Neuron (in vitro differentiated cells): ENCODE data around the gene PGS1.
"Not testable (repeated sequence)": the region's sequence is repeated elsewhere in the genome, so short reads cannot be mapped to it uniquely, and the experiment has no call there.

Experiments used
- H2AFZ ChIP-seq: one replicate; pipeline ENCODE4 v1.6.1; 2013; ENCODE audit warnings: low read depth, mild to moderate bottlenecking, inconsistent platforms, low read length, moderate library complexity
- H3K27me3 ChIP-seq: one replicate; pipeline ENCODE4 v1.6.1; 2013; ENCODE audit warnings: low read length; ENCODE audit not compliant: insufficient read depth
- H3K36me3 ChIP-seq: one replicate; pipeline ENCODE4 v1.6.1; 2013; ENCODE audit warnings: low read length; ENCODE audit not compliant: insufficient read depth
- H3K4me1 ChIP-seq: one replicate; pipeline ENCODE4 v1.6.1; 2013; ENCODE audit warnings: low read length; ENCODE audit not compliant: insufficient read depth
- H3K4me3 ChIP-seq: 2 replicates; pipeline ENCODE4 v1.5.1; 2013; ENCODE audit warnings: mild to moderate bottlenecking, low read length, moderate library complexity
- H3K9me3 ChIP-seq: one replicate; pipeline ENCODE4 v1.6.1; 2013; ENCODE audit warnings: low read length

PGS1 gene

GRCh38 chr17:78378225-78379130, at the start of gene PGS1:
Gene PGS1 (plus strand): TSS chr17:78378649. CDS start chr17:78378666, 17 bp downstream.
- peak within 1 kb of the TSS; percentile 91 for H2AFZ ChIP-seq
- H3K27me3 ChIP-seq = no peaks in the 10 kb centered on the region
- H3K9me3 ChIP-seq = no peaks in the 10 kb centered on the region
- H3K4me3 ChIP-seq = peak within 1 kb of the TSS; percentile 92
- peaks cover 13% of the 10 kb centered on the region for H3K36me3 ChIP-seq
- peaks cover 48% of the 10 kb centered on the region for H3K4me1 ChIP-seq

- peaks cover 3% of the 10 kb centered on the region for H3K9me3 ChIP-seq
- no peak overlapping the region for H3K4me3 ChIP-seq
- peaks cover 15% of the 10 kb centered on the region for H3K4me1 ChIP-seq
- H2AFZ ChIP-seq = no peak overlapping the region
- no peaks in the 10 kb centered on the region for H3K36me3 ChIP-seq
- no peaks in the 10 kb centered on the region for H3K27me3 ChIP-seq
Measured at GRCh38 chr17:78329263-78330059, 49.0 kb upstream of the PGS1 start.

- H2AFZ ChIP-seq = no peak overlapping the region
- H3K36me3 ChIP-seq = no peaks in the 10 kb centered on the region
- H3K4me1 ChIP-seq = peaks cover 3% of the 10 kb centered on the region
- H3K4me3 ChIP-seq = no peak overlapping the region
- H3K27me3 ChIP-seq = no peaks in the 10 kb centered on the region
- peaks cover 3% of the 10 kb centered on the region for H3K9me3 ChIP-seq
Measured at GRCh38 chr17:78330570-78331224, 47.8 kb upstream of the PGS1 start.

GRCh38 chr17:78331355-78331754, 47.1 kb upstream of the PGS1 start:
- not testable (repeated sequence) for H3K4me3 ChIP-seq, H3K36me3 ChIP-seq, H3K27me3 ChIP-seq, H2AFZ ChIP-seq, H3K4me1 ChIP-seq, H3K9me3 ChIP-seq

GRCh38 chr17:78332991-78333390, 45.5 kb upstream of the PGS1 start:
- H3K4me1 ChIP-seq = no peaks in the 10 kb centered on the region
- H2AFZ ChIP-seq = no peak overlapping the region
- peaks cover 3% of the 10 kb centered on the region for H3K9me3 ChIP-seq
- no peaks in the 10 kb centered on the region for H3K36me3 ChIP-seq
- H3K4me3 ChIP-seq = no peak overlapping the region
- H3K27me3 ChIP-seq = no peaks in the 10 kb centered on the region

GRCh38 chr17:78335209-78335608, 43.2 kb upstream of the PGS1 start:
- H3K27me3 ChIP-seq = no peaks in the 10 kb centered on the region
- no peaks in the 10 kb centered on the region for H3K36me3 ChIP-seq
- peaks cover 3% of the 10 kb centered on the region for H3K9me3 ChIP-seq
- no peak overlapping the region for H2AFZ ChIP-seq
- H3K4me1 ChIP-seq = no peaks in the 10 kb centered on the region
- H3K4me3 ChIP-seq = no peak overlapping the region

- Histone ChIP-seq H2AFZ (no peak overlapping the region), H3K36me3 (no peaks in the 10 kb centered on the region), H3K4me3 (no peak overlapping the region), H3K9me3 (no peaks in the 10 kb centered on the region), H3K4me1 (peaks cover 8% of the 10 kb centered on the region), H3K27me3 (no peaks in the 10 kb centered on the region)
Measured at GRCh38 chr17:78337244-78338109, 41.0 kb upstream of the PGS1 start.

GRCh38 chr17:78338486-78339259, 39.8 kb upstream of the PGS1 start:
- no peaks in the 10 kb centered on the region for H3K9me3 ChIP-seq

GRCh38 chr17:78340183-78340955, 38.1 kb upstream of the PGS1 start:
- Histone ChIP-seq H2AFZ (no peak overlapping the region), H3K4me3 (no peak overlapping the region), H3K27me3 (no peaks in the 10 kb centered on the region)

More at GRCh38 chr17:78338486-78339259, 39.8 kb upstream of the PGS1 start:
- no peak overlapping the region for H3K4me3 ChIP-seq
- no peak overlapping the region for H2AFZ ChIP-seq
- H3K36me3 ChIP-seq = no peaks in the 10 kb centered on the region
- no peaks in the 10 kb centered on the region for H3K27me3 ChIP-seq
- peaks cover 19% of the 10 kb centered on the region for H3K4me1 ChIP-seq

GRCh38 chr17:78341559-78342448, 36.6 kb upstream of the PGS1 start:
- Histone ChIP-seq H3K27me3 (no peaks in the 10 kb centered on the region), H2AFZ (no peak overlapping the region), H3K36me3 (no peaks in the 10 kb centered on the region), H3K4me3 (no peak overlapping the region), H3K9me3 (no peaks in the 10 kb centered on the region), H3K4me1 (peaks cover 19% of the 10 kb centered on the region)

More at GRCh38 chr17:78340183-78340955, 38.1 kb upstream of the PGS1 start:
- no peaks in the 10 kb centered on the region for H3K36me3 ChIP-seq
- peaks cover 19% of the 10 kb centered on the region for H3K4me1 ChIP-seq
- H3K9me3 ChIP-seq = no peaks in the 10 kb centered on the region
